DOHH2 (cell line): Measurements from ENCODE around the gene STAU1.

ENCODE experiments used
- H3F3A ChIP-seq: fragments of 200-600 bp; sonication (generic), shearing (Covaris generic); 2 replicates; pipeline ENCODE4 v1.6.0; 2016; ENCODE audit warnings: antibody characterized with exemption, mild to moderate bottlenecking; ENCODE audit not compliant: control insufficient read depth, insufficient read depth
- H3K27ac ChIP-seq: fragments of 200-600 bp; sonication (generic); 2 replicates; pipeline ENCODE4 v1.5.1; 2014; ENCODE audit warnings: low read depth, mild to moderate bottlenecking, low read length, moderate library complexity
- H3K27me3 ChIP-seq: fragments of 200-600 bp; sonication (generic); 2 replicates; pipeline ENCODE4 v1.6.1; 2014; ENCODE audit warnings: mild to moderate bottlenecking, low read length, mixed read lengths; ENCODE audit not compliant: control insufficient read depth
- H3K36me3 ChIP-seq: fragments of 200-600 bp; sonication (generic); 2 replicates; pipeline ENCODE4 v1.6.1; 2014; ENCODE audit warnings: mild to moderate bottlenecking, low read length, moderate library complexity, mixed read lengths; ENCODE audit not compliant: control insufficient read depth
- H3K4me1 ChIP-seq: fragments of 200-600 bp; sonication (generic); 2 replicates; pipeline ENCODE4 v1.6.1; 2014; ENCODE audit warnings: mild to moderate bottlenecking, low read length, mixed read lengths; ENCODE audit not compliant: control insufficient read depth
- H3K4me2 ChIP-seq: fragments of 200-600 bp; sonication (generic); 2 replicates; pipeline ENCODE4 v1.6.0; 2014; ENCODE audit warnings: mild to moderate bottlenecking, low read length, moderate library complexity
- H3K4me3 ChIP-seq: fragments of 200-600 bp; sonication (generic); 2 replicates; pipeline ENCODE4 v1.5.1; 2014; ENCODE audit warnings: mild to moderate bottlenecking, low read length, mixed read lengths
- H3K79me2 ChIP-seq: fragments of 200-600 bp; sonication (generic); 2 replicates; pipeline ENCODE4 v1.6.1; 2014; ENCODE audit warnings: mild to moderate bottlenecking, low read length, mixed read lengths; ENCODE audit not compliant: control insufficient read depth
- H3K9me2 ChIP-seq: fragments of 200-600 bp; sonication (generic); replicated peaks from 2 replicates; pipeline ENCODE4 v1.6.1; 2014; ENCODE audit warnings: mild to moderate bottlenecking, low read length, mixed read lengths; ENCODE audit not compliant: control insufficient read depth
- H3K9me3 ChIP-seq: fragments of 200-600 bp; sonication (generic); 2 replicates; pipeline ENCODE4 v1.6.1; 2014; ENCODE audit warnings: antibody characterized with exemption, low read length, mixed read lengths; ENCODE audit not compliant: control insufficient read depth, insufficient read depth
- H4K20me1 ChIP-seq: fragments of 200-600 bp; sonication (generic); 2 replicates; pipeline ENCODE4 v1.6.0; 2014; ENCODE audit warnings: low read depth, mild to moderate bottlenecking, antibody characterized with exemption, low read length, moderate library complexity; ENCODE audit not compliant: control insufficient read depth, insufficient read depth
- EZH2phosphoT487 ChIP-seq: fragments of 200-600 bp; sonication (generic); IDR thresholded peaks from 2 replicates; pipeline ENCODE4 v1.6.1; 2017; ENCODE audit warnings: borderline replicate concordance, mild to moderate bottlenecking, antibody characterized with exemption, low read length, moderate library complexity, mixed read lengths
- TF ChIP-seq, protein P1 (sequence below): fragments of 200-600 bp; sonication (generic); IDR thresholded peaks from one replicate; pipeline ENCODE4 v1.5.1; 2014; ENCODE audit warnings: antibody characterized with exemption, mild to moderate bottlenecking, low read depth, low read length; ENCODE audit not compliant: poor library complexity, severe bottlenecking

Gene STAU1

GRCh38 chr20:49187851-49188641 lies at the start of gene STAU1:
Gene STAU1, minus strand, starts transcription at chr20:49188334. Its CDS starts 22,133 bp downstream, at chr20:49166201.
- no peak for TF ChIP-seq EZH2phosphoT487
- TF ChIP-seq, protein P1, sequence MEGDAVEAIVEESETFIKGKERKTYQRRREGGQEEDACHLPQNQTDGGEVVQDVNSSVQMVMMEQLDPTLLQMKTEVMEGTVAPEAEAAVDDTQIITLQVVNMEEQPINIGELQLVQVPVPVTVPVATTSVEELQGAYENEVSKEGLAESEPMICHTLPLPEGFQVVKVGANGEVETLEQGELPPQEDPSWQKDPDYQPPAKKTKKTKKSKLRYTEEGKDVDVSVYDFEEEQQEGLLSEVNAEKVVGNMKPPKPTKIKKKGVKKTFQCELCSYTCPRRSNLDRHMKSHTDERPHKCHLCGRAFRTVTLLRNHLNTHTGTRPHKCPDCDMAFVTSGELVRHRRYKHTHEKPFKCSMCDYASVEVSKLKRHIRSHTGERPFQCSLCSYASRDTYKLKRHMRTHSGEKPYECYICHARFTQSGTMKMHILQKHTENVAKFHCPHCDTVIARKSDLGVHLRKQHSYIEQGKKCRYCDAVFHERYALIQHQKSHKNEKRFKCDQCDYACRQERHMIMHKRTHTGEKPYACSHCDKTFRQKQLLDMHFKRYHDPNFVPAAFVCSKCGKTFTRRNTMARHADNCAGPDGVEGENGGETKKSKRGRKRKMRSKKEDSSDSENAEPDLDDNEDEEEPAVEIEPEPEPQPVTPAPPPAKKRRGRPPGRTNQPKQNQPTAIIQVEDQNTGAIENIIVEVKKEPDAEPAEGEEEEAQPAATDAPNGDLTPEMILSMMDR = no peak
- Histone ChIP-seq H3K9me3 (no peaks in the 10 kb centered on the region), H3K36me3 (peaks cover 29% of the 10 kb centered on the region), H3K79me2 (peaks cover 50% of the 10 kb centered on the region), H3F3A (no peaks in the 10 kb centered on the region), H3K27me3 (0 out of 2 replicates have a peak, but pooled peaks cover 6% of the 10 kb centered on the region), H3K4me2 (peak within 1 kb of the TSS; percentile 88), H3K9me2 (no peaks in the 10 kb centered on the region), H3K4me1 (peaks cover 29% of the 10 kb centered on the region), H3K4me3 (peak within 1 kb of the TSS; percentile 93), H3K27ac (peak within 1 kb of the TSS; percentile 44), H4K20me1 (peaks cover 31% of the 10 kb centered on the region)

DNA sequence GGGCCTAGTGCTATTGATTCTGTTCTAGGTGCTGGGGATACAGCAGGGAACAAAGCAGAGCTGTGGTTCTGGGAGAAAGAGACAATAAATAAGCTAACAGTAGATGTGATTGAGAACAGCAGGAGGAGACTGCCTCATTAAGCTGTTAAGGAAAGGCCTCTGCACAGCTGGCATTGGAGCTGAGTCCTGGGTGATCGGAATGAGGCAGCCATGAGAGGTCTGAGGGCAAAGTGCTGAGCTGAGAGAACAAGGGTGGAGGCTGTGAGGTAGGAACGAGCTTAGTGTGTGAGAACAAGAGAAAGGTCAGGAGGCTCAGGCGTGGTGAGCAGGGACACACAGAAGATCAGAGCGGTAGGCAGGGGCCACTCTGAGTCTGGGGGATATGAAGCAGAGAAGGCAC lies 49.4 kb upstream of the STAU1 start:
- H3K79me2 ChIP-seq = no peaks in the 10 kb centered on the region
- TF ChIP-seq, protein P1 = no peak
- no peak for TF ChIP-seq EZH2phosphoT487
- H3K4me1 ChIP-seq = no peaks in the 10 kb centered on the region
- H3K36me3 ChIP-seq = peaks cover 77% of the 10 kb centered on the region
- no peaks in the 10 kb centered on the region for H3K9me3 ChIP-seq
- H3K4me2 ChIP-seq = no peak overlapping the region
- peaks cover 3% of the 10 kb centered on the region; the same call in 1 of the 2 replicates for H3F3A ChIP-seq
- H3K9me2 ChIP-seq = no peaks in the 10 kb centered on the region
- H3K4me3 ChIP-seq = no peak overlapping the region
- H4K20me1 ChIP-seq = no peaks in the 10 kb centered on the region
- H3K27me3 ChIP-seq = no peaks in the 10 kb centered on the region
- H3K27ac ChIP-seq = no peak overlapping the region

GRCh38 chr20:49236301-49236700 lies 48.2 kb upstream of the STAU1 start:
- H3K9me2 ChIP-seq = no peaks in the 10 kb centered on the region
- H3F3A ChIP-seq = peaks cover 3% of the 10 kb centered on the region; the same call in 1 of the 2 replicates
- H3K9me3 ChIP-seq = no peaks in the 10 kb centered on the region
- no peak overlapping the region for H3K4me2 ChIP-seq
- H3K79me2 ChIP-seq = no peaks in the 10 kb centered on the region
- TF ChIP-seq, protein P1 = no peak
- no peak for TF ChIP-seq EZH2phosphoT487
- peaks cover 68% of the 10 kb centered on the region for H3K36me3 ChIP-seq
- H3K27ac ChIP-seq = no peak overlapping the region
- no peaks in the 10 kb centered on the region for H3K4me1 ChIP-seq
- H3K4me3 ChIP-seq = no peak overlapping the region
- H4K20me1 ChIP-seq = no peaks in the 10 kb centered on the region
- H3K27me3 ChIP-seq = no peaks in the 10 kb centered on the region
